ENCODE data around the gene CA11. TPM values are rescaled to one million over a fixed set of nuclear protein-coding genes. Genes with fewer than 3 reads are reported as not detected.

CA11 gene
- total and polyA plus RNA-seq, 5 donors from 2014 or later: 4.1 to 10.4 (median 6.1) TPM

- no peaks in the 10 kb centered on the region for H3K27me3 ChIP-seq (ENCODE audit: control insufficient read depth, insufficient read depth, low read length)
- ATAC-seq (ENCODE audit: low read depth in 2 of 2) (no peak), DNase-seq (no peak)
- no peak overlapping the region for H3K4me3 ChIP-seq (ENCODE audit: low read depth, low read length)
- no peak overlapping the region for H3K27ac ChIP-seq (ENCODE audit: insufficient read depth, low read length, poor library complexity, severe bottlenecking)
- Mint-ChIP-seq H3K36me3 (no peaks in the 10 kb centered on the region), H3K4me1 (peaks cover 0 to 10% (median 4%) of the 10 kb centered on the region in 4 donors), H3K27me3 (no peaks in the 10 kb centered on the region), H3K9me3 (no peaks in the 10 kb centered on the region), H3K27ac (no peak overlapping the region), H3K4me3 (peak overlapping the region in 1 of 4 donors; percentile 51)
- no peaks in the 10 kb centered on the region for H3K9me3 ChIP-seq (ENCODE audit: control insufficient read depth in 2 of 2, low read length in 2 of 2)
- no peaks in the 10 kb centered on the region for H3K36me3 ChIP-seq (ENCODE audit: control insufficient read depth, insufficient read depth, low read length)
- peaks cover 12% of the 10 kb centered on the region for H3K4me1 ChIP-seq (ENCODE audit: control insufficient read depth, insufficient read depth, low read length, poor library complexity, severe bottlenecking)
Observed at GRCh38 chr19:48600679-48601417, 45.1 kb downstream of the CA11 start.

GRCh38 chr19:48598996-48599700 lies 46.8 kb downstream of the CA11 start:
- Mint-ChIP-seq H3K27ac (no peak overlapping the region), H3K9me3 (no peaks in the 10 kb centered on the region), H3K27me3 (no peaks in the 10 kb centered on the region), H3K4me3 (no peak overlapping the region), H3K36me3 (no peaks in the 10 kb centered on the region), H3K4me1 (peaks cover 0 to 20% (median 4%) of the 10 kb centered on the region in 4 donors)
- Histone ChIP-seq H3K9me3 (ENCODE audit: control insufficient read depth in 2 of 2, low read length in 2 of 2) (no peaks in the 10 kb centered on the region), H3K36me3 (ENCODE audit: control insufficient read depth, insufficient read depth, low read length) (no peaks in the 10 kb centered on the region), H3K4me1 (ENCODE audit: control insufficient read depth, insufficient read depth, low read length, poor library complexity, severe bottlenecking) (peaks cover 13% of the 10 kb centered on the region), H3K4me3 (ENCODE audit: low read depth, low read length) (no peak overlapping the region), H3K27ac (ENCODE audit: insufficient read depth, low read length, poor library complexity, severe bottlenecking) (no peak overlapping the region), H3K27me3 (ENCODE audit: control insufficient read depth, insufficient read depth, low read length) (no peaks in the 10 kb centered on the region)
- no peak for ATAC-seq (ENCODE audit: low read depth in 2 of 2)
- DNase-seq: no peak

- Mint-ChIP-seq H3K27ac (peak overlapping the region; percentile 75 to 92 (median 81)), H3K27me3 (no peaks in the 10 kb centered on the region), H3K36me3 (no peaks in the 10 kb centered on the region), H3K4me1 (peaks cover 0 to 23% (median 4%) of the 10 kb centered on the region in 4 donors), H3K9me3 (no peaks in the 10 kb centered on the region), H3K4me3 (peak overlapping the region; percentile 79 to 93 (median 84))
- H3K4me3 ChIP-seq (ENCODE audit: low read depth, low read length): peak overlapping the region; percentile 53
- no peaks in the 10 kb centered on the region for H3K9me3 ChIP-seq (ENCODE audit: control insufficient read depth in 2 of 2, low read length in 2 of 2)
- peak; percentile 37 to 73 (median 61) for DNase-seq
- H3K27ac ChIP-seq (ENCODE audit: insufficient read depth, low read length, poor library complexity, severe bottlenecking): peak overlapping the region; percentile 68
- no peaks in the 10 kb centered on the region for H3K36me3 ChIP-seq (ENCODE audit: control insufficient read depth, insufficient read depth, low read length)
- H3K4me1 ChIP-seq (ENCODE audit: control insufficient read depth, insufficient read depth, low read length, poor library complexity, severe bottlenecking): peaks cover 13% of the 10 kb centered on the region
- peak; percentile 73 to 86 for ATAC-seq (ENCODE audit: low read depth in 2 of 2)
- no peaks in the 10 kb centered on the region for H3K27me3 ChIP-seq (ENCODE audit: control insufficient read depth, insufficient read depth, low read length)
Observed at GRCh38 chr19:48596679-48597465, 49.1 kb downstream of the CA11 start.

GRCh38 chr19:48596237-48596636 lies 49.8 kb downstream of the CA11 start:
- Histone ChIP-seq H3K36me3 (ENCODE audit: control insufficient read depth, insufficient read depth, low read length) (no peaks in the 10 kb centered on the region), H3K4me1 (ENCODE audit: control insufficient read depth, insufficient read depth, low read length, poor library complexity, severe bottlenecking) (peaks cover 13% of the 10 kb centered on the region), H3K27ac (ENCODE audit: insufficient read depth, low read length, poor library complexity, severe bottlenecking) (no peak overlapping the region), H3K27me3 (ENCODE audit: control insufficient read depth, insufficient read depth, low read length) (no peaks in the 10 kb centered on the region), H3K4me3 (ENCODE audit: low read depth, low read length) (no peak overlapping the region), H3K9me3 (ENCODE audit: control insufficient read depth in 2 of 2, low read length in 2 of 2) (no peaks in the 10 kb centered on the region)
- H3K4me1 Mint-ChIP-seq: peaks cover 0 to 26% (median 4%) of the 10 kb centered on the region in 4 donors
- no peaks in the 10 kb centered on the region for H3K27me3 Mint-ChIP-seq
- H3K27ac Mint-ChIP-seq: peak overlapping the region in 2 of 3 donors; percentile 73 to 90
- H3K36me3 Mint-ChIP-seq: no peaks in the 10 kb centered on the region
- peak overlapping the region; percentile 41 to 93 (median 83) for H3K4me3 Mint-ChIP-seq
- no peak for DNase-seq
- H3K9me3 Mint-ChIP-seq: no peaks in the 10 kb centered on the region
- no peak for ATAC-seq (ENCODE audit: low read depth in 2 of 2)

GRCh38 chr19:48595833-48596232 lies 50.2 kb downstream of the CA11 start:
- no peaks in the 10 kb centered on the region for H3K9me3 Mint-ChIP-seq
- no peaks in the 10 kb centered on the region for H3K27me3 ChIP-seq (ENCODE audit: control insufficient read depth, insufficient read depth, low read length)
- no peaks in the 10 kb centered on the region for H3K36me3 Mint-ChIP-seq
- H3K4me3 Mint-ChIP-seq: peak overlapping the region in 3 of 4 donors; percentile 65 to 93 (median 78)
- no peak overlapping the region for H3K27ac ChIP-seq (ENCODE audit: insufficient read depth, low read length, poor library complexity, severe bottlenecking)
- H3K4me1 Mint-ChIP-seq: peaks cover 0 to 26% (median 4%) of the 10 kb centered on the region in 4 donors
- H3K4me3 ChIP-seq (ENCODE audit: low read depth, low read length): no peak overlapping the region
- H3K9me3 ChIP-seq (ENCODE audit: control insufficient read depth in 2 of 2, low read length in 2 of 2): no peaks in the 10 kb centered on the region
- peaks cover 13% of the 10 kb centered on the region for H3K4me1 ChIP-seq (ENCODE audit: control insufficient read depth, insufficient read depth, low read length, poor library complexity, severe bottlenecking)
- no peaks in the 10 kb centered on the region for H3K27me3 Mint-ChIP-seq
- peak overlapping the region in 1 of 3 donors; percentile 73 for H3K27ac Mint-ChIP-seq
- DNase-seq (no peak), ATAC-seq (ENCODE audit: low read depth in 2 of 2) (no peak)
- H3K36me3 ChIP-seq (ENCODE audit: control insufficient read depth, insufficient read depth, low read length): no peaks in the 10 kb centered on the region

- Mint-ChIP-seq H3K27ac (peak overlapping the region in 1 of 3 donors; percentile 88), H3K4me3 (peak overlapping the region; percentile 39 to 80 (median 76)), H3K9me3 (no peaks in the 10 kb centered on the region), H3K27me3 (no peaks in the 10 kb centered on the region), H3K4me1 (peaks cover 0 to 26% (median 4%) of the 10 kb centered on the region in 4 donors), H3K36me3 (no peaks in the 10 kb centered on the region)
- no peaks in the 10 kb centered on the region for H3K36me3 ChIP-seq (ENCODE audit: control insufficient read depth, insufficient read depth, low read length)
- no peaks in the 10 kb centered on the region for H3K27me3 ChIP-seq (ENCODE audit: control insufficient read depth, insufficient read depth, low read length)
- H3K4me1 ChIP-seq (ENCODE audit: control insufficient read depth, insufficient read depth, low read length, poor library complexity, severe bottlenecking): peaks cover 13% of the 10 kb centered on the region
- ATAC-seq (ENCODE audit: low read depth in 2 of 2): no peak
- no peak overlapping the region for H3K27ac ChIP-seq (ENCODE audit: insufficient read depth, low read length, poor library complexity, severe bottlenecking)
- no peaks in the 10 kb centered on the region for H3K9me3 ChIP-seq (ENCODE audit: control insufficient read depth in 2 of 2, low read length in 2 of 2)
- no peak overlapping the region for H3K4me3 ChIP-seq (ENCODE audit: low read depth, low read length)
- DNase-seq: no peak
Observed at GRCh38 chr19:48595171-48595570, 50.8 kb downstream of the CA11 start.

GRCh38 chr19:48591021-48591420 lies 55.0 kb downstream of the CA11 start:
- Mint-ChIP-seq H3K4me3 (peak overlapping the region in 1 of 4 donors; percentile 58), H3K27me3 (no peaks in the 10 kb centered on the region), H3K27ac (no peak overlapping the region), H3K9me3 (no peaks in the 10 kb centered on the region), H3K36me3 (no peaks in the 10 kb centered on the region), H3K4me1 (peaks cover 0 to 28% (median 5%) of the 10 kb centered on the region in 4 donors)
- no peak overlapping the region for H3K27ac ChIP-seq (ENCODE audit: insufficient read depth, low read length, poor library complexity, severe bottlenecking)
- H3K36me3 ChIP-seq (ENCODE audit: control insufficient read depth, insufficient read depth, low read length): no peaks in the 10 kb centered on the region
- H3K9me3 ChIP-seq (ENCODE audit: control insufficient read depth in 2 of 2, low read length in 2 of 2): no peaks in the 10 kb centered on the region
- H3K4me1 ChIP-seq (ENCODE audit: control insufficient read depth, insufficient read depth, low read length, poor library complexity, severe bottlenecking): peaks cover 3% of the 10 kb centered on the region
- no peaks in the 10 kb centered on the region for H3K27me3 ChIP-seq (ENCODE audit: control insufficient read depth, insufficient read depth, low read length)
- ATAC-seq (ENCODE audit: low read depth in 2 of 2): no peak
- H3K4me3 ChIP-seq (ENCODE audit: low read depth, low read length): no peak overlapping the region
- no peak for DNase-seq

Data from CD4-positive, CD25-positive, alpha-beta regulatory T cell (primary cell).